ENCODE measurements around the gene C1D.

DNA sequence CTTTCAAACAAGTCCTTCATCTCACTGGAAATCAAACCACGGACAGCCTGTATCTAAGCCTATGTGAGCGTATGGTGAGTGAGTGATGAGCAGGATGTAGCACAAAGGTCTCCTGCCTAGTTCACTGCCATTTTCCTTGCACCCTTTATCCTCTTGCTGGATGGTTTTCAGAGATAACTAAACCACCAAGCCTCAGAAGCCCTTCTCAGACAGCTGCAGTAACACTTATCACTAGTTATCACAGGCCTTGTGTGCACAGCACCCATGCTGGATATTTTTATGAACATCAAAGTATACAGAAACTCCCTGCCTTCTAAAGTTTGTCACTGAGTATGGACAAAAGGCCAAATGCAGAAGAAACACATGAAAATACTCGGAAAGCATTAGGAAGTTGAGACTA is 69.5 kb downstream of the C1D start:
- TF ChIP-seq, protein P1, sequence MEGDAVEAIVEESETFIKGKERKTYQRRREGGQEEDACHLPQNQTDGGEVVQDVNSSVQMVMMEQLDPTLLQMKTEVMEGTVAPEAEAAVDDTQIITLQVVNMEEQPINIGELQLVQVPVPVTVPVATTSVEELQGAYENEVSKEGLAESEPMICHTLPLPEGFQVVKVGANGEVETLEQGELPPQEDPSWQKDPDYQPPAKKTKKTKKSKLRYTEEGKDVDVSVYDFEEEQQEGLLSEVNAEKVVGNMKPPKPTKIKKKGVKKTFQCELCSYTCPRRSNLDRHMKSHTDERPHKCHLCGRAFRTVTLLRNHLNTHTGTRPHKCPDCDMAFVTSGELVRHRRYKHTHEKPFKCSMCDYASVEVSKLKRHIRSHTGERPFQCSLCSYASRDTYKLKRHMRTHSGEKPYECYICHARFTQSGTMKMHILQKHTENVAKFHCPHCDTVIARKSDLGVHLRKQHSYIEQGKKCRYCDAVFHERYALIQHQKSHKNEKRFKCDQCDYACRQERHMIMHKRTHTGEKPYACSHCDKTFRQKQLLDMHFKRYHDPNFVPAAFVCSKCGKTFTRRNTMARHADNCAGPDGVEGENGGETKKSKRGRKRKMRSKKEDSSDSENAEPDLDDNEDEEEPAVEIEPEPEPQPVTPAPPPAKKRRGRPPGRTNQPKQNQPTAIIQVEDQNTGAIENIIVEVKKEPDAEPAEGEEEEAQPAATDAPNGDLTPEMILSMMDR (IDR thresholded peaks at IDR 0.05; ENCODE audit: extremely low read depth in 1 of 2, insufficient read depth in 1 of 2, low read depth in 1 of 2, low read length in 2 of 2), result no peak
- no peak for TF ChIP-seq POLR2A (IDR thresholded peaks at IDR 0.05; ENCODE audit: low read depth, low read length)
- TF ChIP-seq POLR2AphosphoS5 (IDR thresholded peaks at IDR 0.05; ENCODE audit: insufficient read depth, low read depth, low read length), result no peak
